ENCODE measurements around the gene POLRMT. TPM values are rescaled to one million over a fixed set of nuclear protein-coding genes. Genes with fewer than 3 reads are reported as not detected.

Gene POLRMT
- polyA plus RNA-seq, 1 experiment = 38.6 TPM

GRCh38 chr19:583198-583967 lies 50.0 kb downstream of the POLRMT start:
- POLR2A ChIA-PET = no interaction called here
- TF ChIP-seq CTCF (IDR thresholded peaks at IDR 0.05; ENCODE audit: insufficient read depth, low read depth, low read length) = no peak
- CTCF ChIA-PET = interaction anchor here (0.8 to 4.6 kb wide), 16 partner anchors 7 to 186 kb away, joined by 3 to 53 read pairs (median 6); partner anchors contain the start of genes CDC34, POLRMT and RNF126

DNA sequence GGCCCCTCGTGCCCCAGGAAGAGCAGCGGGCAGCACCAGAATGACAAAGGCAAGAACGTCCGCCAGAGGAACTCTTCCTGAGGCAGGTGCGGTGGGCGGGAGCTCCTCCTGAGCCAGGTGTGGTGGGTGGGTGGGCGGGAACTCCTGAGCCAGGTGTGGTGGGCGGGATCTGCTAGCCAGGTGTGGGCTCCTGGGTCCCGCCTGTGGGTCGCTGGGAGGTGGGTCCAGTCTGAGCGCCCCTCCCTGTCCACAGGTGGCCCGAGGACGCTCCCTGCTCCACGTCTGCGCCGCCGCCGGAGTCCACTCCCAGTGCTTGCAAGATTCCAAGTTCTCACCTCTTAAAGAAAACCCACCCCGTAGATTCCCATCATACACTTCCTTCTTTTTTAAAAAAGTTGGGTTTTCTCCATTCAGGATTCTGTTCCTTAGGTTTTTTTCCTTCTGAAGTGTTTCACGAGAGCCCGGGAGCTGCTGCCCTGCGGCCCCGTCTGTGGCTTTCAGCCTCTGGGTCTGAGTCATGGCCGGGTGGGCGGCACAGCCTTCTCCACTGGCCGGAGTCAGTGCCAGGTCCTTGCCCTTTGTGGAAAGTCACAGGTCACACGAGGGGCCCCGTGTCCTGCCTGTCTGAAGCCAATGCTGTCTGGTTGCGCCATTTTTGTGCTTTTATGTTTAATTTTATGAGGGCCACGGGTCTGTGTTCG lies 50.7 kb downstream of the POLRMT start:
- ChIA-PET POLR2A (no interaction called here), CTCF (interaction anchor here (0.6 to 2.2 kb wide), 2 partner anchors 43 to 74 kb away, joined by 4 read pairs; no protein-coding TSS in a partner anchor)
- Histone ChIP-seq H3K4me3 (ENCODE audit: low read depth, low read length) (no peak overlapping the region), H3K36me3 (ENCODE audit: control insufficient read depth, insufficient read depth, low read length) (peaks cover 21% of the 10 kb centered on the region), H3K27me3 (ENCODE audit: control insufficient read depth, insufficient read depth, low read length) (no peaks in the 10 kb centered on the region)
- DNase-seq (ENCODE audit: low read depth) = no peak
- no peak for TF ChIP-seq CTCF (IDR thresholded peaks at IDR 0.05; ENCODE audit: insufficient read depth, low read depth, low read length)

More at GRCh38 chr19:583198-583967, 50.0 kb downstream of the POLRMT start:
- Histone ChIP-seq H3K27me3 (ENCODE audit: control insufficient read depth, insufficient read depth, low read length) (no peaks in the 10 kb centered on the region), H3K4me3 (ENCODE audit: low read depth, low read length) (no peak overlapping the region), H3K36me3 (ENCODE audit: control insufficient read depth, insufficient read depth, low read length) (peaks cover 19% of the 10 kb centered on the region)
- no peak for DNase-seq (ENCODE audit: low read depth)

DNA sequence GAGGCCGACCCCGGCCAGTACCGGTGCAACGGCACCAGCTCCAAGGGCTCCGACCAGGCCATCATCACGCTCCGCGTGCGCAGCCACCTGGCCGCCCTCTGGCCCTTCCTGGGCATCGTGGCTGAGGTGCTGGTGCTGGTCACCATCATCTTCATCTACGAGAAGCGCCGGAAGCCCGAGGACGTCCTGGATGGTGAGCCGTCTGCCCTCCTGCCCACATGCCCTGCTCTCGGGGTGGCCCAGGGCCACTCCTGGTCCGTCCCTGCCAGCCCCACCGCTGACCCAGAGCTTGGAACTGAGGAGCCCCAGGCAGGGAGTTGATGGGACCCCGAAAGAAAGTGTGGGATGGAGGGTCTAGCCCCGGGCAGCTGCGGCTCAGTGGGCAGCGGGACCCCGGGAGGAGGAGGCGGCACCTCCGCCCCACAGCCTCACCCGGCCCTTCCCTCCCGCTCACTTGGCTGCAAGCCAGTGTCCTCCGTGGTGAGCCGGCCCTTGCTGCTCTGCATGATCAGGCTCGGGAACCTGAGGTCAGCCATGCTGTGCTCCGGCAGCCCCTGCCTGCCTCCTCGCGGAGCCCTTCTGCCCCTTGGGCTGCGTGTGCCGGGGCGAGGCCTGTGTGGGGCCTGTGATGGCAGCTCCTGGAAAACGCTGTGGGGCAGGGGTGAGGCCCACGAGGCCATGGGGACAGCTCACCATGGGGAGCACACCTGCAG lies 51.8 kb downstream of the POLRMT start:
- Histone ChIP-seq H3K36me3 (ENCODE audit: control insufficient read depth, insufficient read depth, low read length) (peaks cover 21% of the 10 kb centered on the region), H3K4me3 (ENCODE audit: low read depth, low read length) (no peak overlapping the region), H3K27me3 (ENCODE audit: control insufficient read depth, insufficient read depth, low read length) (no peaks in the 10 kb centered on the region)
- ChIA-PET POLR2A (no interaction called here), CTCF (no interaction called here)
- TF ChIP-seq CTCF (IDR thresholded peaks at IDR 0.05; ENCODE audit: insufficient read depth, low read depth, low read length) = no peak
- DNase-seq (ENCODE audit: low read depth) = no peak

- ChIA-PET POLR2A (no interaction called here), CTCF (no interaction called here)
- TF ChIP-seq CTCF (IDR thresholded peaks at IDR 0.05; ENCODE audit: insufficient read depth, low read depth, low read length) = no peak
- Histone ChIP-seq H3K27me3 (ENCODE audit: control insufficient read depth, insufficient read depth, low read length) (no peaks in the 10 kb centered on the region), H3K4me3 (ENCODE audit: low read depth, low read length) (no peak overlapping the region), H3K36me3 (ENCODE audit: control insufficient read depth, insufficient read depth, low read length) (peaks cover 21% of the 10 kb centered on the region)
- DNase-seq (ENCODE audit: low read depth) = no peak
Measured at GRCh38 chr19:580274-580835, 53.0 kb downstream of the POLRMT start.

- Histone ChIP-seq H3K27me3 (ENCODE audit: control insufficient read depth, insufficient read depth, low read length) (no peaks in the 10 kb centered on the region), H3K4me3 (ENCODE audit: low read depth, low read length) (no peak overlapping the region), H3K36me3 (ENCODE audit: control insufficient read depth, insufficient read depth, low read length) (peaks cover 21% of the 10 kb centered on the region)
- CTCF ChIA-PET = no interaction called here
- POLR2A ChIA-PET = no interaction called here
- TF ChIP-seq CTCF (IDR thresholded peaks at IDR 0.05; ENCODE audit: insufficient read depth, low read depth, low read length) = no peak
- DNase-seq (ENCODE audit: low read depth) = no peak
Measured at GRCh38 chr19:579842-580155, 53.5 kb downstream of the POLRMT start.

Data from BJ (cell line).